Measurements from ENCODE around the gene TRIM68.

DNA sequence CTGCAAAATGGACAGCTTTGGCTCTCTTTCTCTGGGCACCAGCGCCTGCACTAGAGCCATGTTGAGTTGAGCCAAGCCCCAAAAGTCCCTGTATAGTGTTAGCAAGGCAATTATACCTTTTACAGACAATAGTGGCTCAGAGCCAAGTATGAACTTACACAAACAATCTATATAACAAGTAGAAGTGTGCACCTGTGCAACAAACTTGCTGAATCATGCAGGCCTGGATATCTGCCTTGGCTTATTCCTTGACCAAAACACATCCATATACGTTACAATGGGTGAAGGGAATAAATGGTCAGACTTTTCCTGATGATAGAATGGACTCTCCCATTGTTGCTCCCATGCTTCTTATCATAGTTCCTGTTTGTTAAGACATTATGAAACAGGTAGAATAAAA is 30.3 kb downstream of the TRIM68 start:
- TF ChIP-seq, protein P1, sequence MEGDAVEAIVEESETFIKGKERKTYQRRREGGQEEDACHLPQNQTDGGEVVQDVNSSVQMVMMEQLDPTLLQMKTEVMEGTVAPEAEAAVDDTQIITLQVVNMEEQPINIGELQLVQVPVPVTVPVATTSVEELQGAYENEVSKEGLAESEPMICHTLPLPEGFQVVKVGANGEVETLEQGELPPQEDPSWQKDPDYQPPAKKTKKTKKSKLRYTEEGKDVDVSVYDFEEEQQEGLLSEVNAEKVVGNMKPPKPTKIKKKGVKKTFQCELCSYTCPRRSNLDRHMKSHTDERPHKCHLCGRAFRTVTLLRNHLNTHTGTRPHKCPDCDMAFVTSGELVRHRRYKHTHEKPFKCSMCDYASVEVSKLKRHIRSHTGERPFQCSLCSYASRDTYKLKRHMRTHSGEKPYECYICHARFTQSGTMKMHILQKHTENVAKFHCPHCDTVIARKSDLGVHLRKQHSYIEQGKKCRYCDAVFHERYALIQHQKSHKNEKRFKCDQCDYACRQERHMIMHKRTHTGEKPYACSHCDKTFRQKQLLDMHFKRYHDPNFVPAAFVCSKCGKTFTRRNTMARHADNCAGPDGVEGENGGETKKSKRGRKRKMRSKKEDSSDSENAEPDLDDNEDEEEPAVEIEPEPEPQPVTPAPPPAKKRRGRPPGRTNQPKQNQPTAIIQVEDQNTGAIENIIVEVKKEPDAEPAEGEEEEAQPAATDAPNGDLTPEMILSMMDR (IDR thresholded peaks at IDR 0.05; ENCODE audit: poor library complexity): no peak
- TF ChIP-seq EZH2 (IDR thresholded peaks at IDR 0.05; ENCODE audit: borderline replicate concordance): no peak
- TF ChIP-seq EZH2phosphoT487 (IDR thresholded peaks at IDR 0.05; ENCODE audit: low read depth, severe bottlenecking, unreplicated experiment): no peak

Data from hepatocyte (in vitro differentiated cells).